OCI-LY7 (cell line): ENCODE data around the gene PTPRE. TPM values are rescaled to one million over a fixed set of nuclear protein-coding genes. Genes with fewer than 3 reads are reported as not detected.

ENCODE experiments used
- BruUV-seq: library from RNA; stranded (reverse); fragments of 400-500 nt; replicated peaks from 2 replicates; lab custom pipeline; 2021; lab: Mats Ljungman, UMichigan
- CTCF ChIA-PET: fragments of 300-600 bp; sonication (Branson Sonifier 250); formaldehyde crosslinking; loops from one replicate; lab custom pipeline; 2022; ENCODE audit warnings: antibody characterized with exemption; ENCODE audit not compliant: unreplicated experiment; lab: Charles Lee
- POLR2A ChIA-PET: fragments of 300-600 bp; sonication (Branson Sonifier 250); formaldehyde crosslinking; loops from one replicate; lab custom pipeline; 2022; ENCODE audit warnings: antibody characterized with exemption; lab: Charles Lee
- DNase-seq: peaks from one replicate; pipeline ENCODE4 v3.0.0-alpha.2; 2015; ENCODE audit warnings: low spot score
- H2AFZ ChIP-seq: fragments of 200-600 bp; sonication (generic), shearing (Covaris generic); 2 replicates; pipeline ENCODE4 v1.6.1; 2014; ENCODE audit warnings: mild to moderate bottlenecking, antibody characterized with exemption, low read length, moderate library complexity
- H3K27ac ChIP-seq: fragments of 200-600 bp; sonication (generic); 2 replicates; pipeline ENCODE4 v1.5.1; 2014; ENCODE audit warnings: mixed run types, low read depth, mild to moderate bottlenecking, moderate library complexity, low read length, inconsistent platforms; ENCODE audit not compliant: poor library complexity, severe bottlenecking
- H3K36me3 ChIP-seq: fragments of 200-600 bp; sonication (generic); 2 replicates; pipeline ENCODE4 v1.6.1; 2014; ENCODE audit warnings: mild to moderate bottlenecking, antibody characterized with exemption, low read length, moderate library complexity, mixed read lengths; ENCODE audit not compliant: insufficient read depth
- H3K4me1 ChIP-seq: fragments of 200-600 bp; sonication (generic); 2 replicates; pipeline ENCODE4 v1.5.1; 2014; ENCODE audit warnings: mild to moderate bottlenecking, low read length; ENCODE audit not compliant: insufficient read depth, poor library complexity, severe bottlenecking
- H3K4me2 ChIP-seq: fragments of 200-600 bp; sonication (generic); 2 replicates; pipeline ENCODE4 v1.6.1; 2014; ENCODE audit warnings: mild to moderate bottlenecking, low read length
- H3K4me3 ChIP-seq: fragments of 200-600 bp; sonication (generic); 2 replicates; pipeline ENCODE4 v1.5.1; 2014; ENCODE audit warnings: mild to moderate bottlenecking, low read depth, low read length; ENCODE audit not compliant: poor library complexity, severe bottlenecking
- H3K79me2 ChIP-seq: fragments of 200-600 bp; sonication (generic); 2 replicates; pipeline ENCODE4 v1.6.1; 2016; ENCODE audit warnings: low read depth, mild to moderate bottlenecking, low read length, moderate library complexity, mixed read lengths; ENCODE audit not compliant: insufficient read depth
- H3K9me2 ChIP-seq: fragments of 200-600 bp; sonication (generic); 2 replicates; pipeline ENCODE4 v1.6.1; 2016; ENCODE audit warnings: mild to moderate bottlenecking, low read length, mixed read lengths; ENCODE audit not compliant: insufficient read depth
- H3K9me3 ChIP-seq: fragments of 200-600 bp; sonication (generic); 2 replicates; pipeline ENCODE4 v1.6.1; 2014; ENCODE audit warnings: mild to moderate bottlenecking, mixed run types, low read length, mixed read lengths
- H4K20me1 ChIP-seq: fragments of 200-600 bp; sonication (generic); 2 replicates; pipeline ENCODE4 v1.6.1; 2014; ENCODE audit warnings: mild to moderate bottlenecking, antibody characterized with exemption, low read length, moderate library complexity, mixed read lengths; ENCODE audit not compliant: insufficient read depth
- CTCF ChIP-seq: fragments of 200-600 bp; sonication (generic); conservative IDR thresholded peaks from 2 replicates; pipeline ENCODE4 v1.5.1; 2014; ENCODE audit warnings: mild to moderate bottlenecking, antibody characterized with exemption, low read length, moderate library complexity, mixed read lengths
- EZH2phosphoT487 ChIP-seq: fragments of 200-600 bp; sonication (generic); IDR thresholded peaks from 2 replicates; pipeline ENCODE4 v1.6.1; 2018; ENCODE audit warnings: low read depth, borderline replicate concordance, mild to moderate bottlenecking, mixed run types, antibody characterized with exemption, low read length, moderate library complexity, mixed read lengths
- intact Hi-C: fragments of 100-400 bp; cut with micrococcal nuclease; formaldehyde crosslinking; loops from one replicate; pipeline ENCODE4 v1.10.0; 2022; ENCODE audit not compliant: unreplicated experiment
- total RNA-seq, 2 experiments: library from RNA; depleted of rRNA in 1 of 2; stranded (reverse); fragments of >200 nt in 1 of 2; shearing (Covaris generic) in 1 of 2; gene quantifications; 2 replicates each; pipeline ENCODE4 v1.2.3, GENCODE V29; 2014 to 2022

Gene PTPRE
- total RNA-seq, 2 experiments from 2014 or later: 6.8 to 8.3 TPM

GRCh38 chr10:127999297-128000129 lies 92.6 kb downstream of the PTPRE start:
- CTCF ChIA-PET: no interaction called here
- TF ChIP-seq CTCF: no peak
- no peak for DNase-seq
- Histone ChIP-seq H2AFZ (no peak overlapping the region), H3K4me3 (no peak overlapping the region), H3K27ac (no peak overlapping the region), H3K36me3 (no peaks in the 10 kb centered on the region), H3K4me2 (no peak overlapping the region), H3K79me2 (no peaks in the 10 kb centered on the region), H3K9me3 (no peaks in the 10 kb centered on the region), H3K4me1 (no peaks in the 10 kb centered on the region), H4K20me1 (no peaks in the 10 kb centered on the region), H3K9me2 (no peaks in the 10 kb centered on the region)
- POLR2A ChIA-PET: interaction anchor here (0.9 kb wide), 1 partner anchor 15 kb away, joined by 4 read pairs; no protein-coding TSS in a partner anchor
- no TSS peak for BruUV-seq
- intact Hi-C loops: no loop called here

DNA sequence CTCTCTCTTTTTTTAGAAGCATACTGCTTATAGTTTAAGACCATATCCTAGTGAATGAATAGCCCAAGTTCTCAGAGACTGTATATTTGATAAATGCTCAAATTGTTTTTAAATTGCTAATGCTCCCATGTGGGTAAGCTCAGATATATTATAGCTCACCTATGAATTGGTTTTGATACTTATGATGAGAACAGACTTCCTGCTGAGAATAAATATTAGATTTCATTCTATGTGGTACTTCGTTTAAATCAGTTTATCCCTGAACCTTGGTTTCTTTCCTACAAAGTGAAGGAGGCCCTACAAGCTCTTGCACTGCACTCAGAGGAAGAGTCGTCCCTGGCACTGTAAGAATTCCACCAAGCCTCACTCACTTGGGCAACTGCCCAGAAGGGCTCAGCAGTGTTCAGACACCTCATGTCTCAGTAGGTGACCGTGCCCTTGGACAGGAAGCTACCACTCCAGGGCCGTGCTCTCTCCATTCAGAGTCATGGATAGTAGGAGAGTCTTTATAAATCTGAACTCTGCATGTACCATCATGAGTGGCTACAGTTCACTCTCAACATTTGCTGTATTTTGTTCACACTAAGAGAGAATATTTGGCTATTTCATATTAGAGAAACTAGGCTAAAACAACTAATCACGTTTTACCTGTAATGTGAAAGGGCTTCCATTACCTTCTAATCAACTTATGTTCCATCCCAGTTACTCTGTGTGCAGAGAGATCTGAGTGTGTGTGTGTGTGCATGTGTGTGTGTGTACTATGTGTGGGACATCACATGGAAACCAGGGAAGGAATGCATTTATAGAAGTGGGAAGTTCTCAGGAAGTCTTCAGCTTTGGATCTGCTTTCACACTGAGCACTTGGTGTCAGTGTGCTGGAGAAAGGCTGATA lies 93.8 kb downstream of the PTPRE start:
- Histone ChIP-seq H3K9me3 (no peaks in the 10 kb centered on the region), H2AFZ (no peak overlapping the region), H3K79me2 (no peaks in the 10 kb centered on the region), H3K36me3 (no peaks in the 10 kb centered on the region), H3K4me3 (no peak overlapping the region), H3K4me2 (no peak overlapping the region), H3K4me1 (no peaks in the 10 kb centered on the region), H3K9me2 (no peaks in the 10 kb centered on the region), H4K20me1 (no peaks in the 10 kb centered on the region), H3K27ac (no peak overlapping the region)
- DNase-seq: no peak
- ChIA-PET POLR2A (interaction anchor here (0.6 to 0.9 kb wide), 2 partner anchors 14 to 153 kb away, joined by 3 to 4 read pairs; no protein-coding TSS in a partner anchor), CTCF (no interaction called here)
- BruUV-seq: no TSS peak
- intact Hi-C loops: no loop called here
- TF ChIP-seq EZH2phosphoT487 (no peak), CTCF (no peak)
